CD4-positive, CD25-positive, alpha-beta regulatory T cell (primary cell): ENCODE measurements around the gene MYO18A. TPM values are rescaled to one million over a fixed set of nuclear protein-coding genes. Genes with fewer than 3 reads are reported as not detected.
A peak's percentile ranks its signal among the peaks of the same experiment; 100 is the strongest.

Experiments
- ATAC-seq, 2 donors: fragments of 150-1000 bp; cut with Tn5 transposase; one replicate each; pipeline ENCODE4 v1.10.0; 2021; ENCODE audit warnings: low read depth in 2 of 2, moderate number of reproducible peaks in 2 of 2, moderate library complexity in 1 of 2
- DNase-seq, 3 donors: peaks; one replicate each; pipeline versions ENCODE4 v3.0.0 to v3.0.0-alpha.2; 2012 to 2022; ENCODE audit warnings: mixed read lengths in 1 of 3
- H3K27ac ChIP-seq: one replicate; pipeline ENCODE4 v1.7.0; 2013; ENCODE audit warnings: mild to moderate bottlenecking, low read length; ENCODE audit not compliant: insufficient read depth, poor library complexity, severe bottlenecking
- H3K27me3 ChIP-seq: one replicate; pipeline ENCODE4 v1.7.0; 2013; ENCODE audit warnings: low read length; ENCODE audit not compliant: control insufficient read depth, insufficient read depth
- H3K36me3 ChIP-seq: one replicate; pipeline ENCODE4 v1.7.0; 2013; ENCODE audit warnings: mild to moderate bottlenecking, low read length, moderate library complexity; ENCODE audit not compliant: control insufficient read depth, insufficient read depth
- H3K4me1 ChIP-seq: 2 replicates; pipeline ENCODE4 v1.7.0; 2013; ENCODE audit warnings: mild to moderate bottlenecking, low read length; ENCODE audit not compliant: insufficient read depth, control insufficient read depth, poor library complexity, severe bottlenecking
- H3K4me3 ChIP-seq: one replicate; pipeline ENCODE4 v1.7.0; 2013; ENCODE audit warnings: low read depth, mild to moderate bottlenecking, low read length, moderate library complexity
- H3K9me3 ChIP-seq, 2 experiments: 1 replicate in 1 of 2; 2 replicates in 1 of 2; pipeline ENCODE4 v1.7.0; 2013; ENCODE audit warnings: low read length in 2 of 2, mild to moderate bottlenecking in 1 of 2, moderate library complexity in 1 of 2; ENCODE audit not compliant: control insufficient read depth in 2 of 2
- H3K27ac Mint-ChIP-seq, 3 donors: one replicate each; pipeline ENCODE4 v1.8.0; 2020 to 2022; ENCODE audit warnings: mild to moderate bottlenecking in 3 of 3, mixed read lengths in 3 of 3, moderate library complexity in 2 of 3
- H3K27me3 Mint-ChIP-seq: one replicate; pipeline ENCODE4 v1.8.0; 2022; ENCODE audit warnings: mild to moderate bottlenecking, mixed read lengths
- H3K36me3 Mint-ChIP-seq: one replicate; pipeline ENCODE4 v1.8.0; 2020; ENCODE audit warnings: mixed read lengths
- H3K4me1 Mint-ChIP-seq, 4 donors: one replicate each; pipeline ENCODE4 v1.8.0; 2020 to 2022; ENCODE audit warnings: mixed read lengths in 4 of 4, mild to moderate bottlenecking in 1 of 4
- H3K4me3 Mint-ChIP-seq, 4 donors: one replicate each; pipeline ENCODE4 v1.8.0; 2020 to 2022; ENCODE audit warnings: mild to moderate bottlenecking in 4 of 4, mixed read lengths in 4 of 4, moderate library complexity in 3 of 4
- H3K9me3 Mint-ChIP-seq, 7 donors: one replicate each; pipeline ENCODE4 v1.8.0; 2020 to 2022; ENCODE audit warnings: mixed read lengths in 7 of 7, mild to moderate bottlenecking in 3 of 7, moderate library complexity in 2 of 7
- polyA plus RNA-seq, 4 donors: library from polyadenylated mRNA; unstranded; fragments of 300-500 nt; fragmentation: Illumina TruSeq; gene quantifications; one replicate each; pipeline ENCODE4 v1.2.3, GENCODE V29; 2021
- total RNA-seq: library from RNA; stranded (reverse); gene quantifications from one replicate; pipeline ENCODE4 v1.2.3, GENCODE V29; 2022

Gene MYO18A
- total and polyA plus RNA-seq, 5 donors from 2014 or later = 16.8 to 193 (median 21.0) TPM

- ATAC-seq = no peak
- no peaks in the 10 kb centered on the region for H3K9me3 Mint-ChIP-seq
Measured at GRCh38 chr17:29048440-29049368, 131.5 kb downstream of the MYO18A start.

GRCh38 chr17:29046473-29046839, 133.7 kb downstream of the MYO18A start:
- Mint-ChIP-seq H3K27me3 (peaks cover 26% of the 10 kb centered on the region), H3K27ac (peak overlapping the region in 1 of 3 donors; percentile 62), H3K4me3 (no peak overlapping the region), H3K9me3 (no peaks in the 10 kb centered on the region), H3K4me1 (no peaks in the 10 kb centered on the region), H3K36me3 (peaks cover 5% of the 10 kb centered on the region)
- no peaks in the 10 kb centered on the region for H3K4me1 ChIP-seq
- H3K36me3 ChIP-seq = no peaks in the 10 kb centered on the region
- no peaks in the 10 kb centered on the region for H3K27me3 ChIP-seq
- no peaks in the 10 kb centered on the region for H3K9me3 ChIP-seq
- H3K4me3 ChIP-seq = no peak overlapping the region
- no peak for ATAC-seq
- no peak overlapping the region for H3K27ac ChIP-seq
- no peak for DNase-seq

More at GRCh38 chr17:29048440-29049368, 131.5 kb downstream of the MYO18A start:
- Histone ChIP-seq H3K4me3 (no peak overlapping the region), H3K27ac (no peak overlapping the region), H3K27me3 (no peaks in the 10 kb centered on the region), H3K9me3 (no peaks in the 10 kb centered on the region), H3K36me3 (no peaks in the 10 kb centered on the region), H3K4me1 (no peaks in the 10 kb centered on the region)
- DNase-seq = no peak
- Mint-ChIP-seq H3K36me3 (peaks cover 5% of the 10 kb centered on the region), H3K4me3 (no peak overlapping the region), H3K27ac (no peak overlapping the region), H3K4me1 (no peaks in the 10 kb centered on the region), H3K27me3 (peaks cover 22% of the 10 kb centered on the region)

- Mint-ChIP-seq H3K27ac (no peak overlapping the region), H3K4me1 (no peaks in the 10 kb centered on the region), H3K4me3 (no peak overlapping the region), H3K27me3 (peaks cover 32% of the 10 kb centered on the region), H3K9me3 (no peaks in the 10 kb centered on the region), H3K36me3 (peaks cover 5% of the 10 kb centered on the region)
- Histone ChIP-seq H3K9me3 (no peaks in the 10 kb centered on the region), H3K27ac (no peak overlapping the region), H3K36me3 (no peaks in the 10 kb centered on the region), H3K27me3 (no peaks in the 10 kb centered on the region), H3K4me1 (no peaks in the 10 kb centered on the region), H3K4me3 (no peak overlapping the region)
- ATAC-seq (no peak), DNase-seq (no peak)
Measured at GRCh38 chr17:29045734-29046472, 134.3 kb downstream of the MYO18A start.

GRCh38 chr17:29045026-29045425, 135.2 kb downstream of the MYO18A start:
- H3K9me3 Mint-ChIP-seq = no peaks in the 10 kb centered on the region

GRCh38 chr17:29043539-29044145, 136.6 kb downstream of the MYO18A start:
- Mint-ChIP-seq H3K27ac (no peak overlapping the region), H3K4me1 (no peaks in the 10 kb centered on the region), H3K36me3 (peaks cover 5% of the 10 kb centered on the region), H3K27me3 (peaks cover 31% of the 10 kb centered on the region), H3K9me3 (no peaks in the 10 kb centered on the region), H3K4me3 (no peak overlapping the region)
- DNase-seq (no peak), ATAC-seq (no peak)
- H3K36me3 ChIP-seq = no peaks in the 10 kb centered on the region
- H3K4me1 ChIP-seq = no peaks in the 10 kb centered on the region
- H3K9me3 ChIP-seq = no peaks in the 10 kb centered on the region
- H3K4me3 ChIP-seq = no peak overlapping the region
- H3K27ac ChIP-seq = no peak overlapping the region
- H3K27me3 ChIP-seq = no peaks in the 10 kb centered on the region

More at GRCh38 chr17:29045026-29045425, 135.2 kb downstream of the MYO18A start:
- Histone ChIP-seq H3K27ac (no peak overlapping the region), H3K4me1 (no peaks in the 10 kb centered on the region), H3K4me3 (no peak overlapping the region), H3K9me3 (no peaks in the 10 kb centered on the region), H3K36me3 (no peaks in the 10 kb centered on the region), H3K27me3 (no peaks in the 10 kb centered on the region)
- no peaks in the 10 kb centered on the region for H3K4me1 Mint-ChIP-seq
- no peak overlapping the region for H3K27ac Mint-ChIP-seq
- no peak for DNase-seq
- peaks cover 39% of the 10 kb centered on the region for H3K27me3 Mint-ChIP-seq
- peaks cover 5% of the 10 kb centered on the region for H3K36me3 Mint-ChIP-seq
- ATAC-seq = no peak
- no peak overlapping the region for H3K4me3 Mint-ChIP-seq

- DNase-seq (no peak), ATAC-seq (peak in 1 of 2 donors; percentile 43)
- Histone ChIP-seq H3K9me3 (no peaks in the 10 kb centered on the region), H3K4me3 (no peak within 1 kb of the TSS), H3K4me1 (no peaks in the 10 kb centered on the region), H3K27ac (no peak within 1 kb of the TSS), H3K27me3 (no peaks in the 10 kb centered on the region), H3K36me3 (no peaks in the 10 kb centered on the region)
- no peak within 1 kb of the TSS for H3K4me3 Mint-ChIP-seq
- peaks cover 5% of the 10 kb centered on the region for H3K36me3 Mint-ChIP-seq
- H3K27ac Mint-ChIP-seq = no peak within 1 kb of the TSS
- peaks cover 26% of the 10 kb centered on the region for H3K27me3 Mint-ChIP-seq
- no peaks in the 10 kb centered on the region for H3K9me3 Mint-ChIP-seq
- no peaks in the 10 kb centered on the region for H3K4me1 Mint-ChIP-seq
Measured at GRCh38 chr17:29042679-29043538, 137.3 kb downstream of the MYO18A start, which contains the start of gene PIPOX. PIPOX (plus strand) TSS chr17:29043141; CDS start chr17:29043226, 85 bp downstream.
